ENCODE measurements around the gene ANGPTL8. TPM values are rescaled to one million over a fixed set of nuclear protein-coding genes. Genes with fewer than 3 reads are reported as not detected.

ANGPTL8 gene
- total and polyA plus RNA-seq, 2 of the 13 experiments (the other 11 are each of a cell fraction or from before 2014, with no cell fraction given), result 27.3 to 243 TPM

- TF ChIP-seq ZNF18 (CRISPR knock-in tag; IDR thresholded peaks at IDR 0.05; ENCODE audit: insufficient replicate concordance), result no peak
- TF ChIP-seq, protein P1, sequence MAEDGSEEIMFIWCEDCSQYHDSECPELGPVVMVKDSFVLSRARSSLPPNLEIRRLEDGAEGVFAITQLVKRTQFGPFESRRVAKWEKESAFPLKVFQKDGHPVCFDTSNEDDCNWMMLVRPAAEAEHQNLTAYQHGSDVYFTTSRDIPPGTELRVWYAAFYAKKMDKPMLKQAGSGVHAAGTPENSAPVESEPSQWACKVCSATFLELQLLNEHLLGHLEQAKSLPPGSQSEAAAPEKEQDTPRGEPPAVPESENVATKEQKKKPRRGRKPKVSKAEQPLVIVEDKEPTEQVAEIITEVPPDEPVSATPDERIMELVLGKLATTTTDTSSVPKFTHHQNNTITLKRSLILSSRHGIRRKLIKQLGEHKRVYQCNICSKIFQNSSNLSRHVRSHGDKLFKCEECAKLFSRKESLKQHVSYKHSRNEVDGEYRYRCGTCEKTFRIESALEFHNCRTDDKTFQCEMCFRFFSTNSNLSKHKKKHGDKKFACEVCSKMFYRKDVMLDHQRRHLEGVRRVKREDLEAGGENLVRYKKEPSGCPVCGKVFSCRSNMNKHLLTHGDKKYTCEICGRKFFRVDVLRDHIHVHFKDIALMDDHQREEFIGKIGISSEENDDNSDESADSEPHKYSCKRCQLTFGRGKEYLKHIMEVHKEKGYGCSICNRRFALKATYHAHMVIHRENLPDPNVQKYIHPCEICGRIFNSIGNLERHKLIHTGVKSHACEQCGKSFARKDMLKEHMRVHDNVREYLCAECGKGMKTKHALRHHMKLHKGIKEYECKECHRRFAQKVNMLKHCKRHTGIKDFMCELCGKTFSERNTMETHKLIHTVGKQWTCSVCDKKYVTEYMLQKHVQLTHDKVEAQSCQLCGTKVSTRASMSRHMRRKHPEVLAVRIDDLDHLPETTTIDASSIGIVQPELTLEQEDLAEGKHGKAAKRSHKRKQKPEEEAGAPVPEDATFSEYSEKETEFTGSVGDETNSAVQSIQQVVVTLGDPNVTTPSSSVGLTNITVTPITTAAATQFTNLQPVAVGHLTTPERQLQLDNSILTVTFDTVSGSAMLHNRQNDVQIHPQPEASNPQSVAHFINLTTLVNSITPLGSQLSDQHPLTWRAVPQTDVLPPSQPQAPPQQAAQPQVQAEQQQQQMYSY (CRISPR knock-in tag; IDR thresholded peaks at IDR 0.05), result peak; percentile 22; the same call in 1 of the 2 replicates
- TF ChIP-seq, protein P2, sequence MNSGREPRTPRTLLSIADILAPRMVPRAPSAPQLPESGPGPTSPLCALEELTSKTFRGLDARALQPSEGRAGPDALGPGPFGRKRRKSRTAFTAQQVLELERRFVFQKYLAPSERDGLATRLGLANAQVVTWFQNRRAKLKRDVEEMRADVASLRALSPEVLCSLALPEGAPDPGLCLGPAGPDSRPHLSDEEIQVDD (CRISPR knock-in tag; IDR thresholded peaks at IDR 0.05; ENCODE audit: borderline replicate concordance), result no peak
- TF ChIP-seq BHLHE40 (IDR thresholded peaks at IDR 0.05; ENCODE audit: low read length), result peak; percentile 47; the same call in 1 of the 2 replicates
- no peak for TF ChIP-seq ZNF816 (CRISPR knock-in tag; IDR thresholded peaks at IDR 0.05; ENCODE audit: borderline replicate concordance)
- 0 out of 2 replicates have a peak, but pooled peaks have one; percentile 32 for TF ChIP-seq PRMT3 (CRISPR knock-in tag; IDR thresholded peaks at IDR 0.05; ENCODE audit: borderline replicate concordance, low read depth)
- TF ChIP-seq JUND (CRISPR knock-in tag; IDR thresholded peaks at IDR 0.05), result no peak
- TF ChIP-seq ZNF562 (CRISPR knock-in tag; IDR thresholded peaks at IDR 0.05; ENCODE audit: borderline replicate concordance), result no peak
- peak; percentile 47 for TF ChIP-seq STAG1 (CRISPR knock-in tag; IDR thresholded peaks at IDR 0.05)
- TF ChIP-seq ZNF563 (CRISPR knock-in tag; IDR thresholded peaks at IDR 0.05), result no peak
- TF ChIP-seq KLF6 (CRISPR knock-in tag; IDR thresholded peaks at IDR 0.05), result no peak
- 0 out of 2 replicates have a peak, but pooled peaks have one; percentile 39 for TF ChIP-seq BORCS8-MEF2B (CRISPR knock-in tag; IDR thresholded peaks at IDR 0.05)
- TF ChIP-seq ZNF205 (CRISPR knock-in tag; IDR thresholded peaks at IDR 0.05), result no peak
- no peak for TF ChIP-seq CHCHD3 (CRISPR knock-in tag; IDR thresholded peaks at IDR 0.05)
- TF ChIP-seq ZNF546 (CRISPR knock-in tag; conservative IDR thresholded peaks at IDR 0.05), result no peak
- TF ChIP-seq ZBTB3 (CRISPR knock-in tag; IDR thresholded peaks at IDR 0.05; ENCODE audit: borderline replicate concordance, low read depth), result no peak
- no peak for TF ChIP-seq TOPORS (CRISPR knock-in tag; IDR thresholded peaks at IDR 0.05)
- no peak for TF ChIP-seq CREM (IDR thresholded peaks at IDR 0.05)
- no peak for TF ChIP-seq CREM (CRISPR knock-in tag; IDR thresholded peaks at IDR 0.05)
- TF ChIP-seq FIP1L1 (IDR thresholded peaks at IDR 0.05; ENCODE audit: borderline replicate concordance, insufficient read depth, low read depth, low read length), result no peak
- TF ChIP-seq BRD4 (CRISPR knock-in tag; IDR thresholded peaks at IDR 0.05), result no peak
- TF ChIP-seq DPF2 (CRISPR knock-in tag; IDR thresholded peaks at IDR 0.05; ENCODE audit: borderline replicate concordance, low read depth), result no peak
- no peak for TF ChIP-seq ZNF850 (CRISPR knock-in tag; conservative IDR thresholded peaks at IDR 0.05)
- TF ChIP-seq ZNF550 (CRISPR knock-in tag; IDR thresholded peaks at IDR 0.05; ENCODE audit: borderline replicate concordance), result no peak
- no peak for TF ChIP-seq ELF4 (CRISPR knock-in tag; IDR thresholded peaks at IDR 0.05; ENCODE audit: borderline replicate concordance)
Observed at GRCh38 chr19:11197291-11198174, 41.9 kb upstream of the ANGPTL8 start, which contains the start of gene KANK2 (continued).

Measured in HepG2 (cell line).